Upper lobe of left lung (tissue), 4 donors: ENCODE data around the gene TAF10.

Experiments
- CTCF ChIP-seq, 6 experiments: fragments of 450-650 bp in 4 of 6; fragments of 200-600 bp in 2 of 6; sonication (generic) in 2 of 6; IDR thresholded peaks; one replicate each; pipeline ENCODE4 v1.5.1; 2016 to 2019; ENCODE audit warnings: antibody characterized with exemption in 6 of 6
- POLR2AphosphoS5 ChIP-seq, 2 donors: sonication (generic); formaldehyde crosslinking; IDR thresholded peaks; one replicate each; pipeline ENCODE4 v1.5.1; 2017; ENCODE audit warnings: antibody characterized with exemption in 2 of 2

- TF ChIP-seq CTCF (IDR thresholded peaks at IDR 0.05) = no peak
- TF ChIP-seq POLR2AphosphoS5 (IDR thresholded peaks at IDR 0.05) = no peak
Observed at GRCh38 chr11:6572215-6572614, 39.8 kb downstream of the TAF10 start.
